Gastroesophageal sphincter (tissue), 3 donors: ENCODE results near the gene CD28.

Experiments
- POLR2A ChIP-seq, 2 donors: fragments of 450-650 bp; IDR thresholded peaks; one replicate each; pipeline ENCODE4 v1.6.1; 2017; ENCODE audit warnings: antibody characterized with exemption in 2 of 2, mild to moderate bottlenecking in 2 of 2, moderate library complexity in 1 of 2
- POLR2AphosphoS5 ChIP-seq: sonication (generic); formaldehyde crosslinking; IDR thresholded peaks from one replicate; pipeline ENCODE4 v1.6.1; 2017; ENCODE audit warnings: antibody characterized with exemption
- TF ChIP-seq, protein P1 (sequence below), 4 experiments: fragments of 200-600 bp in 2 of 4; fragments of 450-650 bp in 2 of 4; sonication (generic) in 1 of 4; IDR thresholded peaks; one replicate each; pipeline ENCODE4 v1.5.1; 2017 to 2019; ENCODE audit warnings: antibody characterized with exemption in 4 of 4, mild to moderate bottlenecking in 2 of 4, moderate library complexity in 2 of 4

- TF ChIP-seq, protein P1, sequence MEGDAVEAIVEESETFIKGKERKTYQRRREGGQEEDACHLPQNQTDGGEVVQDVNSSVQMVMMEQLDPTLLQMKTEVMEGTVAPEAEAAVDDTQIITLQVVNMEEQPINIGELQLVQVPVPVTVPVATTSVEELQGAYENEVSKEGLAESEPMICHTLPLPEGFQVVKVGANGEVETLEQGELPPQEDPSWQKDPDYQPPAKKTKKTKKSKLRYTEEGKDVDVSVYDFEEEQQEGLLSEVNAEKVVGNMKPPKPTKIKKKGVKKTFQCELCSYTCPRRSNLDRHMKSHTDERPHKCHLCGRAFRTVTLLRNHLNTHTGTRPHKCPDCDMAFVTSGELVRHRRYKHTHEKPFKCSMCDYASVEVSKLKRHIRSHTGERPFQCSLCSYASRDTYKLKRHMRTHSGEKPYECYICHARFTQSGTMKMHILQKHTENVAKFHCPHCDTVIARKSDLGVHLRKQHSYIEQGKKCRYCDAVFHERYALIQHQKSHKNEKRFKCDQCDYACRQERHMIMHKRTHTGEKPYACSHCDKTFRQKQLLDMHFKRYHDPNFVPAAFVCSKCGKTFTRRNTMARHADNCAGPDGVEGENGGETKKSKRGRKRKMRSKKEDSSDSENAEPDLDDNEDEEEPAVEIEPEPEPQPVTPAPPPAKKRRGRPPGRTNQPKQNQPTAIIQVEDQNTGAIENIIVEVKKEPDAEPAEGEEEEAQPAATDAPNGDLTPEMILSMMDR (IDR thresholded peaks at IDR 0.05), result no peak
- TF ChIP-seq POLR2A (IDR thresholded peaks at IDR 0.05) (no peak), POLR2AphosphoS5 (no peak)
Measured at GRCh38 chr2:203671876-203672275, 34.6 kb upstream of the CD28 start.
